Stomach (tissue), 9 donors: ENCODE results near the gene FSHR. TPM values are rescaled to one million over a fixed set of nuclear protein-coding genes. Genes with fewer than 3 reads are reported as not detected.

Experiments
- DNase-seq, 2 donors: peaks; one replicate each; pipeline versions ENCODE4 v3.0.0 to v3.0.0-alpha.2; 2013 to 2019
- H3K27ac ChIP-seq, 5 donors: fragments of 200-600 bp in 4 of 5; sonication (generic) in 4 of 5; one replicate each; pipeline ENCODE4 v1.5.1; 2013 to 2019; ENCODE audit warnings: mild to moderate bottlenecking in 1 of 5, moderate library complexity in 1 of 5
- H3K27me3 ChIP-seq, 3 donors: fragments of 200-600 bp; sonication (generic); one replicate each; pipeline ENCODE4 v1.5.1; 2017 to 2019; ENCODE audit warnings: mixed run types in 1 of 3
- H3K36me3 ChIP-seq, 4 donors: fragments of 200-600 bp; sonication (generic); 1 replicate in 3 of 4; 2 replicates in 1 of 4; pipeline ENCODE4 v1.5.1; 2016 to 2019
- H3K4me1 ChIP-seq, 4 donors: fragments of 200-600 bp; sonication (generic); one replicate each; pipeline ENCODE4 v1.5.1; 2016 to 2019
- H3K4me3 ChIP-seq, 4 donors: fragments of 200-600 bp; sonication (generic) in 3 of 4; one replicate each; pipeline ENCODE4 v1.5.1; 2016 to 2019; ENCODE audit warnings: mild to moderate bottlenecking in 1 of 4
- H3K9me3 ChIP-seq, 4 donors: fragments of 200-600 bp; sonication (generic); one replicate each; pipeline ENCODE4 v1.5.1; 2016 to 2019
- EP300 ChIP-seq: sonication (generic); formaldehyde crosslinking; IDR thresholded peaks from one replicate; pipeline ENCODE4 v1.6.1; 2017; ENCODE audit warnings: antibody characterized with exemption
- POLR2A ChIP-seq, 4 donors: fragments of 450-650 bp; IDR thresholded peaks; one replicate each; pipeline ENCODE4 v1.6.1; 2016; ENCODE audit warnings: antibody characterized with exemption in 4 of 4, control low read depth in 2 of 4, mild to moderate bottlenecking in 1 of 4, moderate library complexity in 1 of 4
- POLR2AphosphoS5 ChIP-seq, 3 donors: sonication (generic); formaldehyde crosslinking; IDR thresholded peaks; one replicate each; pipeline ENCODE4 v1.6.1; 2016; ENCODE audit warnings: antibody characterized with exemption in 3 of 3
- WGBS, 5 donors: extraction: QIAGEN DNeasy Blood & Tissue Kit in 3 of 5; methylation state at CpG; one replicate each; pipeline versions ENCODE4 v1.1.5 to v1.1.7; 2013 to 2018; 5-methylcytosine and 5-hydroxymethylcytosine counted together
- intact Hi-C: fragments of 100-400 bp; cut with DNase I; formaldehyde crosslinking; loops from one replicate; pipeline ENCODE4 v1.15.1; 2023; ENCODE audit warnings: low total_unique reads
- polyA plus RNA-seq, 3 donors: library from polyadenylated mRNA; stranded (reverse); fragments of 200-250 nt; gene quantifications; one replicate each; pipeline ENCODE4 v1.2.3, GENCODE V29; 2013
- total RNA-seq, 5 donors: library from RNA; depleted of rRNA; stranded (reverse); fragments of >200 nt; gene quantifications; one replicate each; pipeline versions ENCODE4 v1.1.0 to v1.2.3, GENCODE V29; 2014 to 2016
- TF ChIP-seq, protein P1 (sequence below), 7 experiments: fragments of 450-650 bp in 4 of 7; fragments of 200-600 bp in 3 of 7; sonication (generic) in 3 of 7; IDR thresholded peaks; one replicate each; pipeline ENCODE4 v1.5.1; 2016 to 2019; ENCODE audit warnings: antibody characterized with exemption in 7 of 7, control low read depth in 2 of 7, mild to moderate bottlenecking in 1 of 7
- donor health status: healthy with polysubstance abuse.
- donor health status: Bipolar disorder and iron deficiency.
- donor health status: healthy.

Gene FSHR
- total and polyA plus RNA-seq, 8 donors, result not detected

DNA sequence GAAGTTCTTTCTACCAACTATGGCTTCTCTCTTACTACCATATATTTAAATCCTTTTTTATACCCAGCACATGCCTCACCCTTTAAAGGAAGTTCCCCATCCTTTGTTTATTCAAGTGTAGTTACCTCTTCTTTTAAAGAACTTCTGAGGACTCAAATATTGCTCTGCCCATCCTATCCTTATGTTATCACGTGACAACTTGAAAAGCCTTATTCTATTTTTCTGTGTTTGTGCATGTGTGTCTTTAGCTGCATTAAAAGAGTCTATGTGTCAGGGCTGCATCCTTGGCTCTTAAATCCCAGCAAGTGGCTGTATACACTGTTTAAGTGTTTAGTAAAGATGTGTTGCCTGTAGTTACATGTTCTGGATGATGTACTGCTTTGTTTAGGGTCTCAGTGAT is 22.5 kb downstream of the FSHR start:
- WGBS, 5 donors, result 56 to 77% (median 62%) methylated on average over 1 of the region's 1 CpG
- intact Hi-C loops, result no loop called here
- H3K4me1 ChIP-seq, result no peaks in the 10 kb centered on the region
- H3K4me3 ChIP-seq, result no peak overlapping the region
- no peak for DNase-seq
- H3K27me3 ChIP-seq, result no peaks in the 10 kb centered on the region
- no peak overlapping the region for H3K27ac ChIP-seq
- TF ChIP-seq, protein P1, sequence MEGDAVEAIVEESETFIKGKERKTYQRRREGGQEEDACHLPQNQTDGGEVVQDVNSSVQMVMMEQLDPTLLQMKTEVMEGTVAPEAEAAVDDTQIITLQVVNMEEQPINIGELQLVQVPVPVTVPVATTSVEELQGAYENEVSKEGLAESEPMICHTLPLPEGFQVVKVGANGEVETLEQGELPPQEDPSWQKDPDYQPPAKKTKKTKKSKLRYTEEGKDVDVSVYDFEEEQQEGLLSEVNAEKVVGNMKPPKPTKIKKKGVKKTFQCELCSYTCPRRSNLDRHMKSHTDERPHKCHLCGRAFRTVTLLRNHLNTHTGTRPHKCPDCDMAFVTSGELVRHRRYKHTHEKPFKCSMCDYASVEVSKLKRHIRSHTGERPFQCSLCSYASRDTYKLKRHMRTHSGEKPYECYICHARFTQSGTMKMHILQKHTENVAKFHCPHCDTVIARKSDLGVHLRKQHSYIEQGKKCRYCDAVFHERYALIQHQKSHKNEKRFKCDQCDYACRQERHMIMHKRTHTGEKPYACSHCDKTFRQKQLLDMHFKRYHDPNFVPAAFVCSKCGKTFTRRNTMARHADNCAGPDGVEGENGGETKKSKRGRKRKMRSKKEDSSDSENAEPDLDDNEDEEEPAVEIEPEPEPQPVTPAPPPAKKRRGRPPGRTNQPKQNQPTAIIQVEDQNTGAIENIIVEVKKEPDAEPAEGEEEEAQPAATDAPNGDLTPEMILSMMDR (IDR thresholded peaks at IDR 0.05), result no peak
- TF ChIP-seq POLR2AphosphoS5 (IDR thresholded peaks at IDR 0.05), result no peak
- no peak for TF ChIP-seq EP300
- no peak for TF ChIP-seq POLR2A (IDR thresholded peaks at IDR 0.05)
- H3K9me3 ChIP-seq, result peaks cover 0 to 24% (median 4%) of the 10 kb centered on the region in 4 donors
- H3K36me3 ChIP-seq, result no peaks in the 10 kb centered on the region

DNA sequence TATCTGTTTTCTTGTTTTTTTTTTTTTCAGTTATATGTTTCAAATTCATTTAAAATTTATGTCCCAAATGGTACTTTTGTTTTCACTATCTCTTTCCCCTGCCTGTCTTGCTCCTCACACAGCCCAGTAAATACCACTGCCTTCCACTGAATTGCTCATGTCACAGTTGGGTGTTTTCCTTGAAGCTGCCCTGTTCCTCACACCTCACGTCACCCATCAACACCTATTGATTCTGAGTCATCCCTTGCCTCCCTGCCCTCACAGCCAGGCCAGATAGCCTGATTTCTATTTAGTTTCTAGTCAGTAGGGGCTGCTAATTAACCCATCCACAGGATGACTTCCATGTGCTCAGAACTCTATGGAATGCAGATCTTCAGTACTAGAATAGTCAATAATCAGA is 25.3 kb downstream of the FSHR start:
- intact Hi-C loops, result no loop called here
- Histone ChIP-seq H3K9me3 (peaks cover 0 to 24% (median 4%) of the 10 kb centered on the region in 4 donors), H3K27ac (no peak overlapping the region), H3K4me1 (no peaks in the 10 kb centered on the region), H3K27me3 (no peaks in the 10 kb centered on the region), H3K4me3 (no peak overlapping the region), H3K36me3 (no peaks in the 10 kb centered on the region)
- no peak for DNase-seq
- WGBS, 5 donors, result 29 to 42% (median 33%) methylated on average over 1 of the region's 1 CpG
- TF ChIP-seq POLR2A (IDR thresholded peaks at IDR 0.05) (no peak), POLR2AphosphoS5 (IDR thresholded peaks at IDR 0.05) (no peak), EP300 (no peak)
- TF ChIP-seq, protein P1 (IDR thresholded peaks at IDR 0.05), result no peak

DNA sequence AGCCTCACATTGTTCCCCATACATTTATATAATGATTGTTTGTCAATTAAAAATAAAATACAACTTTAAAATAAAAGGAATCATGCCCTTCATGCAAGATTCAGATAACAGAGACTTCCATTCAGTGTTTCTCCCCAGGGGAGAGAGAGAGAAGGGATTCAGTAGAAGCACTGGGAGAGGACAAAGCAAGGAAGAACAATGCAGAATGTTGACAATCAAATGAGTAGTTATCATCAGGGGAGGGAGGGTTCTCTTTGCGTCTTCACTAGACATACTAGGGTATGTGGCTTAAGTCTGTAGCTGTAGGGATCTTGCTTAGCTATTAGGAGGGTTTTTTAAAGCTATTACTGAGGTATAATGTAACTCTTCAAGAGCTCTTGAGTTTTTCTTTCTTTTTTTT is 30.7 kb downstream of the FSHR start:
- no peak overlapping the region for H3K4me3 ChIP-seq
- 0 to 52% (median 0%) methylated on average over 1 of the region's 1 CpG for WGBS, 5 donors
- H3K27me3 ChIP-seq, result no peaks in the 10 kb centered on the region
- no peaks in the 10 kb centered on the region for H3K9me3 ChIP-seq
- H3K36me3 ChIP-seq, result no peaks in the 10 kb centered on the region
- no peak overlapping the region for H3K27ac ChIP-seq
- TF ChIP-seq POLR2A (IDR thresholded peaks at IDR 0.05) (no peak), POLR2AphosphoS5 (IDR thresholded peaks at IDR 0.05) (no peak), EP300 (no peak)
- TF ChIP-seq, protein P1 (IDR thresholded peaks at IDR 0.05), result no peak
- H3K4me1 ChIP-seq, result no peaks in the 10 kb centered on the region
- DNase-seq, result no peak
- intact Hi-C loops, result no loop called here

DNA sequence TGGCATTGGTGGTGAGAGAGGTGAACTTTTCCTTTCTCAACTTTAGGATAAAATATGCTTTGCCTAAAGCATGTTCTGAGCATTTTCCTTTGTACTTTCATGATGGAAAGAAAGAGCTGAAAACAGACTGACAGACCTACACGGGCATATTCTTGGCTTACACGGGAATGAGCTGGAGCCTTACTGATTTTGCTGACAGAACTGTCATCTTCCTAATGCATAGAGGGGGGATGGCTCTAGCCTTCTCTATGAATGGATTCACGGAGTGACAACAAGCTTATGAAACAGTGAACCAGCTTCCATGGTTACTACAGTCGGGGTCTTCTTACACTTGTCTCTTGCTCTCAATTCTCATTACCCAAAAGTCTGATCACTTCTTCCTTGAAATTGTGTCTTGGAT is 32.2 kb downstream of the FSHR start:
- Histone ChIP-seq H3K4me3 (no peak overlapping the region), H3K4me1 (no peaks in the 10 kb centered on the region), H3K9me3 (no peaks in the 10 kb centered on the region), H3K27me3 (no peaks in the 10 kb centered on the region), H3K36me3 (no peaks in the 10 kb centered on the region), H3K27ac (no peak overlapping the region)
- TF ChIP-seq, protein P1 (IDR thresholded peaks at IDR 0.05), result no peak
- TF ChIP-seq POLR2A (IDR thresholded peaks at IDR 0.05) (no peak), POLR2AphosphoS5 (IDR thresholded peaks at IDR 0.05) (no peak), EP300 (no peak)
- WGBS, 5 donors, result 75 to 87% (median 79%) methylated on average over 4 of the region's 4 CpGs
- DNase-seq, result no peak
- intact Hi-C loops, result no loop called here
